ENCODE data around the gene LRRC2. TPM values are rescaled to one million over a fixed set of nuclear protein-coding genes. Genes with fewer than 3 reads are reported as not detected.

LRRC2 gene
- polyA plus RNA-seq, 4 donors = 0.22 to 0.66 (median 0.61) TPM; not detected in 1

DNA sequence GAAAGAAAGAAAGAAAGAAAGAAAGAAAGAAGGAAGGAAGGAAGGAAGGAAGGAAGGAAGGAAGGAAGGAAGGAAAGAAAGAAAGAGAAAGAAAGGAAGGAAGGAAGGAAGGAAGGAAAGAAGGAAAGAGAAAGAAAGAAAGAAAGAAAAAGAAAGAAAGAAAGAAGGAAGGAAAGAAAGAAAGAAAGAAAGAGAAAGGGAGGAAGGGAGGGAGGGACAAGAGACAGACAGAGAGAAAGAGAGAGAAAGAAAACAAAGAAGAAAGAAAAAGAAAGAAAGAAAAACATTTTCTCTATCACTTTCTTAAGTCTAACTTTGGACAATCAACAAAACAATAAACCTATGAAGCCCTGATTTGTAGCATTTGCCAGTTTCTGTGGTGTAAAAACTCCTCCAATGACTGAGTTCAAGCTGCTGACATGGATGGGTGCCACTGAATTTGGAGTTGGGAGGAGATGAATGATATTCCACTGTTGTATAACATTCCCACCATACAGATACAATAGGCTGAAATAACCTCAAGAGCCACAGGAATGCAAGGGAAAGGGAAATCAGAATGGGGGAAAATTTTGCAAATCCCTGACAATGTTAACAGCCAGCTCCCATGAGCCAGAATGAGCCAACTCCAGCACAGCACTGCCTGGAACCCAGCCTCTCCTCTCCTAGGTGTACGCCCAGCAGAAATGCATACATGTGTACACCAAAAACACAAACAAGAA lies 83.3 kb downstream of the LRRC2 start:
- no peak overlapping the region for H3K27ac ChIP-seq (ENCODE audit: low read depth in 1 of 3, low read length in 2 of 3)
- FAIRE-seq = no peak
- no peaks in the 10 kb centered on the region for H3K27me3 ChIP-seq (ENCODE audit: control insufficient read depth in 3 of 3, insufficient read depth in 3 of 3, low read length in 3 of 3)
- H3K4me3 ChIP-seq (ENCODE audit: low read depth in 1 of 3, low read length in 3 of 3) = no peak overlapping the region
- 75 to 92% (median 83%) methylated on average over 1 of the region's 1 CpG for WGBS, 3 donors
- no peak for DNase-seq
- peaks cover 0 to 52% (median 0%) of the 10 kb centered on the region in 3 donors for H3K4me1 ChIP-seq (ENCODE audit: control insufficient read depth in 3 of 3, insufficient read depth in 2 of 3, low read depth in 1 of 3, low read length in 2 of 3)
- peaks cover 0 to 2% of the 10 kb centered on the region in 2 donors for H3K9me3 ChIP-seq (ENCODE audit: control insufficient read depth in 2 of 2, insufficient read depth in 1 of 2, low read depth in 1 of 2, low read length in 1 of 2)
- H3K36me3 ChIP-seq (ENCODE audit: control insufficient read depth in 3 of 3, insufficient read depth in 2 of 3, low read depth in 1 of 3, low read length in 3 of 3) = no peaks in the 10 kb centered on the region

DNA sequence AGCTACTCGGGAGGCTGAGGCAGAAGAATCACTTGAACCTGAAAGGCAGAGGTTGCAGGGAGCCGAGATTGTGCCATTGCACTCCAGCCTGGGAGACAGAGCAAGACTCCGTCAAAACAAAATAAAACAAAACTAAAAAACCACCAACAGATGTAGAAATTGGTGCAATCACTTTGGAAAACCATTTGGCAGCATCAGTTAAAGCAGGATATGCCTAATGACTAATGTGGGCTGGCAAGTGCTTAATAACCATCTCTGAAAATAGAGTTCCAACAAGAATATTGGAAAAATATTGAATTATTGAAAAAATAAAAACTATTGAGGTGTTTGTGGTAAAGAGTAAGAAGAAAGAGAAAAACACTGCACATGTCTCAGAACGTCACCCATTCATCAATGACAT lies 84.5 kb downstream of the LRRC2 start:
- Histone ChIP-seq H3K27me3 (ENCODE audit: control insufficient read depth in 3 of 3, insufficient read depth in 3 of 3, low read length in 3 of 3) (no peaks in the 10 kb centered on the region), H3K4me3 (ENCODE audit: low read depth in 1 of 3, low read length in 3 of 3) (no peak overlapping the region), H3K36me3 (ENCODE audit: control insufficient read depth in 3 of 3, insufficient read depth in 2 of 3, low read depth in 1 of 3, low read length in 3 of 3) (no peaks in the 10 kb centered on the region), H3K9me3 (ENCODE audit: control insufficient read depth in 2 of 2, insufficient read depth in 1 of 2, low read depth in 1 of 2, low read length in 1 of 2) (no peaks in the 10 kb centered on the region), H3K4me1 (ENCODE audit: control insufficient read depth in 3 of 3, insufficient read depth in 2 of 3, low read depth in 1 of 3, low read length in 2 of 3) (peaks cover 0 to 52% (median 0%) of the 10 kb centered on the region in 3 donors), H3K27ac (ENCODE audit: low read depth in 1 of 3, low read length in 2 of 3) (no peak overlapping the region)
- DNase-seq (no peak), FAIRE-seq (no peak)
- WGBS, 3 donors = 90 to 92% (median 91%) methylated on average over 4 of the region's 4 CpGs

- DNase-seq (no peak), FAIRE-seq (no peak)
- WGBS, 3 donors = 87 to 91% (median 90%) methylated on average over 6 of the region's 6 CpGs
- no peak overlapping the region for H3K27ac ChIP-seq (ENCODE audit: low read depth in 1 of 3, low read length in 2 of 3)
- peaks cover 0 to 42% (median 0%) of the 10 kb centered on the region in 3 donors for H3K4me1 ChIP-seq (ENCODE audit: control insufficient read depth in 3 of 3, insufficient read depth in 2 of 3, low read depth in 1 of 3, low read length in 2 of 3)
- H3K27me3 ChIP-seq (ENCODE audit: control insufficient read depth in 3 of 3, insufficient read depth in 3 of 3, low read length in 3 of 3) = no peaks in the 10 kb centered on the region
- H3K36me3 ChIP-seq (ENCODE audit: control insufficient read depth in 3 of 3, insufficient read depth in 2 of 3, low read depth in 1 of 3, low read length in 3 of 3) = no peaks in the 10 kb centered on the region
- no peaks in the 10 kb centered on the region for H3K9me3 ChIP-seq (ENCODE audit: control insufficient read depth in 2 of 2, insufficient read depth in 1 of 2, low read depth in 1 of 2, low read length in 1 of 2)
- no peak overlapping the region for H3K4me3 ChIP-seq (ENCODE audit: low read depth in 1 of 3, low read length in 3 of 3)
These were observed 85.5 kb downstream of the LRRC2 start for GRCh38 chr3:46480491-46481195.

DNA sequence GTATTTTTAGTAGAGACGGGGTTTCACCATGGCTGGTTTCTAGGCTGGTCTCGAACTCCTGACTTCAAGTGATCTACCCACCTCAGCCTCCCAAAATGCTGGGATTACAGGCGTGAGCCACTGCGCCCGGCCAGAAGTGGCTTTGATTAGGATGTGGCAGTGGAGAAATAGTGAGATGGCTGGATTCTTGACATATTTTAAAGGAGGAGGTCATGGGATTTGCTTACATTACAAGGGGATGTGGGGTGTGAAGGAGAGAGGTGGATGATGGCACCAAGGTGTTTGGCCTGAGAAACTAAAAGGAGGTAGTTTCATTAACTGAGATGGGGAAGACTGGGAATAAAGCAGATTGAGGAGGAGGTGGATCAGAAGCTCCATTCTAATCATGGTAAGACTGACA lies 86.4 kb downstream of the LRRC2 start:
- no peak for DNase-seq
- Histone ChIP-seq H3K27me3 (ENCODE audit: control insufficient read depth in 3 of 3, insufficient read depth in 3 of 3, low read length in 3 of 3) (no peaks in the 10 kb centered on the region), H3K4me1 (ENCODE audit: control insufficient read depth in 3 of 3, insufficient read depth in 2 of 3, low read depth in 1 of 3, low read length in 2 of 3) (peaks cover 0 to 32% (median 0%) of the 10 kb centered on the region in 3 donors), H3K27ac (ENCODE audit: low read depth in 1 of 3, low read length in 2 of 3) (no peak overlapping the region), H3K9me3 (ENCODE audit: control insufficient read depth in 2 of 2, insufficient read depth in 1 of 2, low read depth in 1 of 2, low read length in 1 of 2) (no peaks in the 10 kb centered on the region), H3K36me3 (ENCODE audit: control insufficient read depth in 3 of 3, insufficient read depth in 2 of 3, low read depth in 1 of 3, low read length in 3 of 3) (no peaks in the 10 kb centered on the region), H3K4me3 (ENCODE audit: low read depth in 1 of 3, low read length in 3 of 3) (no peak overlapping the region)
- FAIRE-seq = no peak
- WGBS, 3 donors = 80 to 85% (median 85%) methylated on average over 5 of the region's 5 CpGs

DNA sequence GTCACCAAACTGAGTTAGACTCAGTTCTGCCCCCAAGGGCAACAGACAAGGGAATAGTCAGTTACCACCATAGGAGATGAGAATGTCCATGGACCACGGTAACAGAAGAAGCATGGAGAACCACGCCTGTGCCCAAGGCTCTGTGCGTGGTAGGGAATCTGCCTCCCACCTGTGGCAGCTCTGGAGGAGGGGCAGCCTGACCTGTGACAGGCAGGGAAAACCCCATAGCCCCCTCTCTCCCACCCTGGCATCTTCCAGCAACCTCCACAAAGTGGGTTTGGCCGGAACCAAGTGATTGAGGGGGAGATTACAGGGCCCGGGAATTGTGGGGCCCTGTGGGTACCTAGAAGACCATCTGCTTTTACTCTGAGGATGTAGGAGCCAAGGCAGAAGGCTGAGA lies 87.1 kb downstream of the LRRC2 start:
- Histone ChIP-seq H3K27ac (ENCODE audit: low read depth in 1 of 3, low read length in 2 of 3) (no peak overlapping the region), H3K4me1 (ENCODE audit: control insufficient read depth in 3 of 3, insufficient read depth in 2 of 3, low read depth in 1 of 3, low read length in 2 of 3) (peaks cover 0 to 25% (median 0%) of the 10 kb centered on the region in 3 donors), H3K36me3 (ENCODE audit: control insufficient read depth in 3 of 3, insufficient read depth in 2 of 3, low read depth in 1 of 3, low read length in 3 of 3) (no peaks in the 10 kb centered on the region), H3K9me3 (ENCODE audit: control insufficient read depth in 2 of 2, insufficient read depth in 1 of 2, low read depth in 1 of 2, low read length in 1 of 2) (no peaks in the 10 kb centered on the region), H3K4me3 (ENCODE audit: low read depth in 1 of 3, low read length in 3 of 3) (no peak overlapping the region), H3K27me3 (ENCODE audit: control insufficient read depth in 3 of 3, insufficient read depth in 3 of 3, low read length in 3 of 3) (no peaks in the 10 kb centered on the region)
- WGBS, 3 donors = 87 to 94% (median 87%) methylated on average over 5 of the region's 5 CpGs
- FAIRE-seq = no peak
- DNase-seq = no peak

DNA sequence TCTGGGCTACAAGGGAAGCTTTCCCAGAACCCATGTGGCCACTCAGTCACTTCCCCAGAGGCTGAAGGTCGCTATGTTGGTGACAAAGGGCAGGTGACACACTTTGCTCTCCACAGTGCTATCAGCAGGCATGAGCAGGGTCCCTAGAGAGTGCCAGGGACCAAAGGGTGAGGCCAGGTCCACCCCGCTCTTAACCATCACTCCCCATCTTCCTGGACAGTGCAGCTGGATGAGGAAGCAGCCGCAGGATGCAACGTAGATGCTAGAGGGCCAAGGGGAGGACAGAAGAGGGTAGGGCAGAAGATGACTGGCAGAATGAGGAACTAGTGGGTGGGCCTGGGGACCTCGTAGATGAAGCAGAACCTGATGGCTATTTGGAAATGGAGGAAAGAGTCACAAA lies 87.8 kb downstream of the LRRC2 start:
- no peak for FAIRE-seq
- no peaks in the 10 kb centered on the region for H3K36me3 ChIP-seq (ENCODE audit: control insufficient read depth in 3 of 3, insufficient read depth in 2 of 3, low read depth in 1 of 3, low read length in 3 of 3)
- no peaks in the 10 kb centered on the region for H3K27me3 ChIP-seq (ENCODE audit: control insufficient read depth in 3 of 3, insufficient read depth in 3 of 3, low read length in 3 of 3)
- no peak for DNase-seq
- no peak overlapping the region for H3K4me3 ChIP-seq (ENCODE audit: low read depth in 1 of 3, low read length in 3 of 3)
- H3K27ac ChIP-seq (ENCODE audit: low read depth in 1 of 3, low read length in 2 of 3) = no peak overlapping the region
- H3K9me3 ChIP-seq (ENCODE audit: control insufficient read depth in 2 of 2, insufficient read depth in 1 of 2, low read depth in 1 of 2, low read length in 1 of 2) = no peaks in the 10 kb centered on the region
- peaks cover 0 to 20% (median 0%) of the 10 kb centered on the region in 3 donors for H3K4me1 ChIP-seq (ENCODE audit: control insufficient read depth in 3 of 3, insufficient read depth in 2 of 3, low read depth in 1 of 3, low read length in 2 of 3)
- WGBS, 3 donors = 73 to 81% (median 80%) methylated on average over 5 of the region's 5 CpGs

DNA sequence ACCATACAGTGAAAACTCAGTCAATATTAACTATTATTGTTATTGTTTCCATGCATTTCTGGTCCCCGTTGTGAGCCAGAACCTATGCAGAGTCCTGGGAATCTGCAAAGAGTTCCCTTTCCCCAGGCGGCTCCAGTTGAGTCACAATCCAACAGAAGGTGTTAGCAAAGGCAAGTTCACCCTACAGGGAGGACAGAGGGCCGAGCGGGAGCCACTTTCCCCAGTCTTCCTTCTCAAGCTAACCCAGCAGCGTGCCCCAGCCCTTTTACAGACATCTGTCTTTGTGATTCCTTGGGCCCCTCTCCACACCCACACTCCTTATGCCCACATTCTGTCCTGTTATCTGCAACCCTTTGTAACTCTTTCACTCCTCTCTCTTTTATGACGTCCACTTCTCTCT lies 88.3 kb downstream of the LRRC2 start:
- 82 to 88% (median 82%) methylated on average over 6 of the region's 6 CpGs for WGBS, 3 donors
- H3K4me1 ChIP-seq (ENCODE audit: control insufficient read depth in 3 of 3, insufficient read depth in 2 of 3, low read depth in 1 of 3, low read length in 2 of 3) = peaks cover 0 to 16% (median 0%) of the 10 kb centered on the region in 3 donors
- H3K9me3 ChIP-seq (ENCODE audit: control insufficient read depth in 2 of 2, insufficient read depth in 1 of 2, low read depth in 1 of 2, low read length in 1 of 2) = peaks cover 0 to 2% of the 10 kb centered on the region in 2 donors
- no peaks in the 10 kb centered on the region for H3K27me3 ChIP-seq (ENCODE audit: control insufficient read depth in 3 of 3, insufficient read depth in 3 of 3, low read length in 3 of 3)
- DNase-seq (no peak), FAIRE-seq (no peak)
- no peak overlapping the region for H3K4me3 ChIP-seq (ENCODE audit: low read depth in 1 of 3, low read length in 3 of 3)
- H3K36me3 ChIP-seq (ENCODE audit: control insufficient read depth in 3 of 3, insufficient read depth in 2 of 3, low read depth in 1 of 3, low read length in 3 of 3) = no peaks in the 10 kb centered on the region
- H3K27ac ChIP-seq (ENCODE audit: low read depth in 1 of 3, low read length in 2 of 3) = no peak overlapping the region

- Histone ChIP-seq H3K4me3 (ENCODE audit: low read depth in 1 of 3, low read length in 3 of 3) (no peak overlapping the region), H3K9me3 (ENCODE audit: control insufficient read depth in 2 of 2, insufficient read depth in 1 of 2, low read depth in 1 of 2, low read length in 1 of 2) (peaks cover 0 to 3% of the 10 kb centered on the region in 2 donors), H3K27ac (ENCODE audit: low read depth in 1 of 3, low read length in 2 of 3) (no peak overlapping the region), H3K36me3 (ENCODE audit: control insufficient read depth in 3 of 3, insufficient read depth in 2 of 3, low read depth in 1 of 3, low read length in 3 of 3) (no peaks in the 10 kb centered on the region), H3K4me1 (ENCODE audit: control insufficient read depth in 3 of 3, insufficient read depth in 2 of 3, low read depth in 1 of 3, low read length in 2 of 3) (peaks cover 0 to 16% (median 0%) of the 10 kb centered on the region in 3 donors), H3K27me3 (ENCODE audit: control insufficient read depth in 3 of 3, insufficient read depth in 3 of 3, low read length in 3 of 3) (no peaks in the 10 kb centered on the region)
- DNase-seq = no peak
- FAIRE-seq = no peak
- WGBS, 3 donors = 82 to 86% (median 84%) methylated on average over 4 of the region's 4 CpGs
These were observed 89.0 kb downstream of the LRRC2 start for GRCh38 chr3:46477145-46477544.

Data from small intestine (tissue), 7 donors.